Measurements from ENCODE around the gene SAMD13.
"Not testable (repeated sequence)": the region's sequence is repeated elsewhere in the genome, so short reads cannot be mapped to it uniquely, and the experiment has no call there.

Gene SAMD13

DNA sequence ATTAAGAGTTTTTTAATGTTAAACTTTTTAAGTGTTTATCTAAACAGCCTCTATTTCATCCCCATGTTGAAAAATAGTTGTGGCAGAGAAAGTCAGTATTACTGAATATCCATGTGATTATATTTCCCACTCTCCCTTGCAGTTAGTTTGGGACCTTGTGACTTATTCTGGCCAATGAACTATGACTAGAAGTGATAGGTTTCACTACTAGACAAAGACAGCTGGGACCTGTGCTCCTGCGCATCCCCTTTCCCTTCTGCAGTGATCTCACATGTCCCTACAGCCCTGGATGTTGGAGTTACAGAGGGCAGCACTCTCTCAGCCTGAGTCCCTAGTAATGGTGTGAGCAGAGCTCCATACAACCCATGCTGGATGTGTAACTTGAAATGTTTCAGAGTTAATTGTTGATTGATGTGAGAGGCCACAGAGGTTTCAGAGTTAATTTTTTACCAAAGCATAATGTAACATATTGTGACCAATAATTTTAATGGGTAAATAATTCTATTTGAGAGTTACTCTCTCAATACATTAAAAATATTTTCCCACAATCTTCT is 18.7 kb upstream of the SAMD13 start:
- no peak overlapping the region for H3K4me2 ChIP-seq
- no peaks in the 10 kb centered on the region for H3K79me2 ChIP-seq (ENCODE audit: insufficient read depth, low read depth)
- H2AFZ ChIP-seq (ENCODE audit: low read depth) = no peak overlapping the region
- no peak overlapping the region for H3K27ac ChIP-seq
- TF ChIP-seq, protein P1, sequence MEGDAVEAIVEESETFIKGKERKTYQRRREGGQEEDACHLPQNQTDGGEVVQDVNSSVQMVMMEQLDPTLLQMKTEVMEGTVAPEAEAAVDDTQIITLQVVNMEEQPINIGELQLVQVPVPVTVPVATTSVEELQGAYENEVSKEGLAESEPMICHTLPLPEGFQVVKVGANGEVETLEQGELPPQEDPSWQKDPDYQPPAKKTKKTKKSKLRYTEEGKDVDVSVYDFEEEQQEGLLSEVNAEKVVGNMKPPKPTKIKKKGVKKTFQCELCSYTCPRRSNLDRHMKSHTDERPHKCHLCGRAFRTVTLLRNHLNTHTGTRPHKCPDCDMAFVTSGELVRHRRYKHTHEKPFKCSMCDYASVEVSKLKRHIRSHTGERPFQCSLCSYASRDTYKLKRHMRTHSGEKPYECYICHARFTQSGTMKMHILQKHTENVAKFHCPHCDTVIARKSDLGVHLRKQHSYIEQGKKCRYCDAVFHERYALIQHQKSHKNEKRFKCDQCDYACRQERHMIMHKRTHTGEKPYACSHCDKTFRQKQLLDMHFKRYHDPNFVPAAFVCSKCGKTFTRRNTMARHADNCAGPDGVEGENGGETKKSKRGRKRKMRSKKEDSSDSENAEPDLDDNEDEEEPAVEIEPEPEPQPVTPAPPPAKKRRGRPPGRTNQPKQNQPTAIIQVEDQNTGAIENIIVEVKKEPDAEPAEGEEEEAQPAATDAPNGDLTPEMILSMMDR (conservative IDR thresholded peaks at IDR 0.05; ENCODE audit: low read depth, low read length) = no peak
- H3K4me1 ChIP-seq (ENCODE audit: low read depth, poor library complexity, severe bottlenecking) = no peaks in the 10 kb centered on the region
- no peak overlapping the region for H3K4me3 ChIP-seq (IDR thresholded peaks at IDR 0.05; ENCODE audit: insufficient read depth, low read depth, low read length)
- no peaks in the 10 kb centered on the region for H3K27me3 ChIP-seq (ENCODE audit: insufficient read depth, low read depth)
- no peaks in the 10 kb centered on the region for H4K20me1 ChIP-seq (ENCODE audit: insufficient read depth)
- no peaks in the 10 kb centered on the region for H3K36me3 ChIP-seq (ENCODE audit: insufficient read depth)
- H3K9ac ChIP-seq = no peak overlapping the region

DNA sequence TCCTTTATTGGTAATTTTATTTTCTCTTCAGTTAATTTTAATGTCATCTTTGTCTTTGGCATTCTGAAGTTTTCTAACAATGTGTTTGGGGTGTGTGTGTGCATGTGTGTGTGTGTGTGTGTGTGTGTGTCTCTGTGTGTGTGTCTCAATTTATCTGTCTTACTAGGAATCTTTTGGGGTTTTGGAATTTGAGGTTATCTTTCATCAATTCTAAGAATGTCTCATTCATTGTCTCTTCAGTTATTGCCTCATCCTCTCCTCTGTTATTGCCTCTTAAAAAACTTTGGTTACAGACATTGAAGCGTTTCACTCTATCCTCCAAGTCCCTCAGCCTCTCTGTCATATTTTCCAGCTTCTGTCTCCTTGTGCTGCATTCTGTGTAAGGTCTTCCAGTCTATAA is 18.1 kb upstream of the SAMD13 start:
- Histone ChIP-seq H4K20me1 (ENCODE audit: insufficient read depth) (no peaks in the 10 kb centered on the region), H3K36me3 (ENCODE audit: insufficient read depth) (no peaks in the 10 kb centered on the region), H3K27me3 (ENCODE audit: insufficient read depth, low read depth) (no peaks in the 10 kb centered on the region), H3K27ac (no peak overlapping the region), H3K9ac (no peak overlapping the region), H3K4me1 (ENCODE audit: low read depth, poor library complexity, severe bottlenecking) (no peaks in the 10 kb centered on the region), H2AFZ (ENCODE audit: low read depth) (no peak overlapping the region), H3K4me2 (no peak overlapping the region), H3K79me2 (ENCODE audit: insufficient read depth, low read depth) (no peaks in the 10 kb centered on the region), H3K4me3 (IDR thresholded peaks at IDR 0.05; ENCODE audit: insufficient read depth, low read depth, low read length) (no peak overlapping the region)
- TF ChIP-seq, protein P1 (conservative IDR thresholded peaks at IDR 0.05; ENCODE audit: low read depth, low read length) = no peak

DNA sequence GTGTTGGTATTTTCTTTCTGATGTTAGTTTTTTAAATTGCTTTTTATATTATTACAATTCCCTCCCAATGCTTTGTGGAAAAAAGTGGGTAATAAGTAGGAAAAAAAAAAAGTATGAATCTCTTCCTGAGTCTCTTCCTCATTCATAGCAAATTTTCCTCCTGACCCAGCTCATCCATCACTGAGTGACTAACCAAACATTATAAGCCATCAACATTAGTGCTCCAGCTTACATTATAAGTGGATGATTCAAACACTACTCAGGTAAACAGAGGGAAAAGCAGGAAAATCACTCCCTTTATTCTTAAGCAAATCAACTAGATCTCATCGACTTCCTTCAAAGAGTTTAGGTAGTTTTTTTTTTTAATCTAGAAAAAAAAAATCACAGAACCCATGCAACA is 15.4 kb upstream of the SAMD13 start:
- no peaks in the 10 kb centered on the region for H4K20me1 ChIP-seq (ENCODE audit: insufficient read depth)

DNA sequence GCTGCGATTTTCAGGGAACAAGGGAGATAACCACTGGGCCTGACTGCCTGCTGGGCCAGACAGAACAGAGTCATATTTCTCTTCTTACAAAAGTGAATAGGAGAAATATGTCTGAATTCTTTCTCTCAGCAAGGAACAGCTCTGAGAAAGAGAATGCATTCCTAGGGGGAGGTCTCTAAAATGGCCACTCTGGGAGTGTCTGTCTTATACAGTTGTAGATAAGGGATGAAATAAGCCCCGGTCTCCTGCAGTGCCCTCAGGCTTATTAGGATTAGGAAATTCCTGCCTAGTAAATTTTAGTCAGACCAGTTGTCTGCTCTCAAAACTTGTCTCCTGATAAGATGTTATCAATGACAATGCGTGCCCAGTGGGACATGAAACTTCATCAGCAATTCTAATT is 14.1 kb upstream of the SAMD13 start:
- not testable (repeated sequence) for H3K4me1 ChIP-seq (ENCODE audit: low read depth, poor library complexity, severe bottlenecking); H3K79me2 ChIP-seq (ENCODE audit: insufficient read depth, low read depth); H3K9ac ChIP-seq; H3K27ac ChIP-seq; H3K4me3 ChIP-seq (IDR thresholded peaks at IDR 0.05; ENCODE audit: insufficient read depth, low read depth, low read length); H4K20me1 ChIP-seq (ENCODE audit: insufficient read depth); H3K27me3 ChIP-seq (ENCODE audit: insufficient read depth, low read depth); H3K4me2 ChIP-seq; H3K36me3 ChIP-seq (ENCODE audit: insufficient read depth); H2AFZ ChIP-seq (ENCODE audit: low read depth)

More for the DNA sequence above, 15.4 kb upstream of the SAMD13 start:
- H3K79me2 ChIP-seq (ENCODE audit: insufficient read depth, low read depth) = no peaks in the 10 kb centered on the region
- H3K36me3 ChIP-seq (ENCODE audit: insufficient read depth) = no peaks in the 10 kb centered on the region
- no peak overlapping the region for H2AFZ ChIP-seq (ENCODE audit: low read depth)
- H3K4me3 ChIP-seq (IDR thresholded peaks at IDR 0.05; ENCODE audit: insufficient read depth, low read depth, low read length) = no peak overlapping the region
- no peaks in the 10 kb centered on the region for H3K4me1 ChIP-seq (ENCODE audit: low read depth, poor library complexity, severe bottlenecking)
- H3K27me3 ChIP-seq (ENCODE audit: insufficient read depth, low read depth) = no peaks in the 10 kb centered on the region
- TF ChIP-seq, protein P1 (conservative IDR thresholded peaks at IDR 0.05; ENCODE audit: low read depth, low read length) = no peak
- H3K4me2 ChIP-seq = no peak overlapping the region
- H3K9ac ChIP-seq = no peak overlapping the region
- H3K27ac ChIP-seq = no peak overlapping the region

DNA sequence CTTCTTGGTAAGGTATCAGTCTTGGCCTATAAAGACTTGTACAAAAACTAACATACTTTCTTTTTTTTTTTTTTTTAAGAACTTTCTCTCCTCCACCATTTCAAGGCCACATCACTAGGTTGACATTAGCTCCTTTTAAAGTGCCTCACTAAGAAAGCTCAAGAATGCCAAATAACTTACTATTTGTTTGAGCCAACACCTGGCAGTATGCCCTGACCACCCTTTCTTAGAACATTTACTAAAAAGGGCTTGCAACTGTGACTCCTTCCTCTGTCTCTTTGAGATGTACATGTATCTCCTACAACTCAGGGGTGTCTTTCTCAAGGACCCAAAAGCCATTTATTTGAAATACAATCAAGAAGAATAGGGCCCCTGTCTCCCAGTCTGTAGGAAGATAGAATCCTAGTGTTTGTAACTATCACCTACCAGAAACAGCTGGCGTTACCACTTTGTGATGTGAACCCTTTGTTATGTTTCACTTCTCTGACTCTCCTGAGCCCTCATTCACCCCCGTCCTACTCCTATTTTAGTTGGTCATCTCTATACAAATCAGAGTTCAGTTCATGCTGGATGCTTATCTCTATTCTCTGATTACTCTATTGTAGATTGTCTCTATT is 12.2 kb upstream of the SAMD13 start:
- Histone ChIP-seq H3K9ac (no peak overlapping the region), H3K27ac (no peak overlapping the region), H2AFZ (ENCODE audit: low read depth) (no peak overlapping the region), H3K36me3 (ENCODE audit: insufficient read depth) (no peaks in the 10 kb centered on the region), H4K20me1 (ENCODE audit: insufficient read depth) (no peaks in the 10 kb centered on the region), H3K27me3 (ENCODE audit: insufficient read depth, low read depth) (no peaks in the 10 kb centered on the region), H3K4me3 (IDR thresholded peaks at IDR 0.05; ENCODE audit: insufficient read depth, low read depth, low read length) (no peak overlapping the region), H3K79me2 (ENCODE audit: insufficient read depth, low read depth) (no peaks in the 10 kb centered on the region), H3K4me2 (no peak overlapping the region), H3K4me1 (ENCODE audit: low read depth, poor library complexity, severe bottlenecking) (no peaks in the 10 kb centered on the region)
- TF ChIP-seq, protein P1 (conservative IDR thresholded peaks at IDR 0.05; ENCODE audit: low read depth, low read length) = no peak
